PC-3 (cell line): ENCODE results near the gene MYO16. TPM values are rescaled to one million over a fixed set of nuclear protein-coding genes. Genes with fewer than 3 reads are reported as not detected.

ENCODE experiments used
- ATAC-seq: fragments of 200-7000 bp; cut with Tn5 transposase; 2 replicates; pipeline ENCODE4 v1.9.1; 2020; ENCODE audit warnings: mild to moderate bottlenecking, moderate library complexity
- BruUV-seq: library from RNA; stranded (reverse); fragments of 400-500 nt; replicated peaks from 2 replicates; lab custom pipeline; 2021; lab: Mats Ljungman, UMichigan
- CTCF ChIA-PET: fragments of 300-600 bp; sonication (Branson Sonifier 250); formaldehyde crosslinking; loops from one replicate; lab custom pipeline; 2022; ENCODE audit warnings: antibody characterized with exemption; lab: Charles Lee
- POLR2A ChIA-PET: fragments of 300-600 bp; sonication (Branson Sonifier 250); formaldehyde crosslinking; loops from one replicate; lab custom pipeline; 2022; ENCODE audit warnings: antibody characterized with exemption; ENCODE audit not compliant: unreplicated experiment; lab: Charles Lee
- DNase-seq: peaks from one replicate; pipeline ENCODE4 v3.0.0-alpha.2; 2015
- H2AFZ ChIP-seq: fragments of 300-600 bp; sonication (generic); 2 replicates; pipeline ENCODE4 v1.6.0; 2016; ENCODE audit warnings: antibody characterized with exemption, low read length
- H3F3A ChIP-seq: fragments of 300-600 bp; sonication (generic); one replicate; pipeline ENCODE4 v1.6.0; 2017; ENCODE audit warnings: antibody characterized with exemption, low read length, control low read depth, mild to moderate bottlenecking; ENCODE audit not compliant: unreplicated experiment
- H3K27ac ChIP-seq: fragments of 300-600 bp; sonication (generic); 2 replicates; pipeline ENCODE4 v1.5.1; 2016; ENCODE audit warnings: mild to moderate bottlenecking, low read length
- H3K27me3 ChIP-seq: fragments of 300-600 bp; sonication (generic); 2 replicates; pipeline ENCODE4 v1.6.1; 2016; ENCODE audit warnings: low read length, mixed read lengths
- H3K36me3 ChIP-seq: fragments of 300-600 bp; sonication (generic); 2 replicates; pipeline ENCODE4 v1.6.1; 2016; ENCODE audit warnings: low read depth, mixed run types, low read length, mixed read lengths
- H3K4me1 ChIP-seq: fragments of 300-600 bp; sonication (generic); 2 replicates; pipeline ENCODE4 v1.5.1; 2016; ENCODE audit warnings: low read length; ENCODE audit not compliant: insufficient read depth
- H3K4me2 ChIP-seq: fragments of 300-600 bp; sonication (generic); 2 replicates; pipeline ENCODE4 v1.6.0; 2016; ENCODE audit warnings: low read length
- H3K4me3 ChIP-seq: fragments of 300-600 bp; sonication (generic); 2 replicates; pipeline ENCODE4 v1.5.1; 2016; ENCODE audit warnings: mild to moderate bottlenecking, low read length, mixed read lengths
- H3K79me2 ChIP-seq: fragments of 300-600 bp; sonication (generic); 2 replicates; pipeline ENCODE4 v1.6.1; 2017; ENCODE audit warnings: low read length, mixed read lengths
- H3K9ac ChIP-seq: fragments of 300-600 bp; sonication (generic); 2 replicates; pipeline ENCODE4 v1.6.0; 2016; ENCODE audit warnings: mild to moderate bottlenecking, low read length
- H3K9me2 ChIP-seq: fragments of 300-600 bp; sonication (generic); replicated peaks from 2 replicates; pipeline ENCODE4 v1.6.1; 2016; ENCODE audit warnings: mixed run types, low read length, mixed read lengths
- H3K9me3 ChIP-seq: fragments of 300-600 bp; sonication (generic); 2 replicates; pipeline ENCODE4 v1.6.1; 2016; ENCODE audit warnings: low read length, mixed read lengths
- H4K20me1 ChIP-seq: fragments of 300-600 bp; sonication (generic); 2 replicates; pipeline ENCODE4 v1.6.1; 2016; ENCODE audit warnings: low read length, mixed read lengths
- CTCF ChIP-seq: fragments of 300-600 bp; sonication (generic); conservative IDR thresholded peaks from 2 replicates; pipeline ENCODE4 v1.5.1; 2017; ENCODE audit warnings: antibody characterized with exemption, low read depth, mild to moderate bottlenecking, low read length
- EZH2 ChIP-seq: fragments of 300-600 bp; sonication (generic); IDR thresholded peaks from one replicate; pipeline ENCODE4 v1.6.1; 2017; ENCODE audit warnings: antibody characterized with exemption, mild to moderate bottlenecking, low read length; ENCODE audit not compliant: unreplicated experiment
- EZH2phosphoT487 ChIP-seq: fragments of 300-600 bp; sonication (generic); IDR thresholded peaks from 2 replicates; pipeline ENCODE4 v1.6.1; 2018; ENCODE audit warnings: mild to moderate bottlenecking, antibody characterized with exemption, low read length, borderline replicate concordance
- intact Hi-C: fragments of 100-400 bp; cut with micrococcal nuclease; formaldehyde crosslinking; loops from 2 replicates; pipeline ENCODE4 v1.9.0; 2023
- total RNA-seq: library from RNA; depleted of rRNA; stranded (reverse); fragments of >200 nt; gene quantifications from 2 replicates; pipeline ENCODE4 v1.2.3, GENCODE V29; 2014

The MYO16 gene
- total RNA-seq, 1 experiment from 2014 or later = not detected

GRCh38 chr13:108674771-108675170 is 45.4 kb downstream of the MYO16 start:
- no peak for DNase-seq
- H3K36me3 ChIP-seq = no peaks in the 10 kb centered on the region
- no peaks in the 10 kb centered on the region for H3K9me3 ChIP-seq
- intact Hi-C loops = no loop called here
- H3K9ac ChIP-seq = no peak overlapping the region
- no peaks in the 10 kb centered on the region for H3K9me2 ChIP-seq
- ChIA-PET POLR2A (no interaction called here), CTCF (no interaction called here)
- no peak overlapping the region for H3K4me2 ChIP-seq
- no peak overlapping the region for H3K27ac ChIP-seq
- H3F3A ChIP-seq = no peaks in the 10 kb centered on the region
- no peak overlapping the region for H3K4me3 ChIP-seq
- no peak overlapping the region for H2AFZ ChIP-seq
- no peak for ATAC-seq
- H3K27me3 ChIP-seq = peaks cover 13% of the 10 kb centered on the region
- H3K4me1 ChIP-seq = no peaks in the 10 kb centered on the region
- no peaks in the 10 kb centered on the region for H4K20me1 ChIP-seq
- no peaks in the 10 kb centered on the region for H3K79me2 ChIP-seq
- BruUV-seq = no TSS peak
- no peak for TF ChIP-seq EZH2
- TF ChIP-seq CTCF = no peak
- no peak for TF ChIP-seq EZH2phosphoT487

GRCh38 chr13:108676620-108677019 is 47.2 kb downstream of the MYO16 start:
- no peak for ATAC-seq
- Histone ChIP-seq H3K4me1 (no peaks in the 10 kb centered on the region), H3K4me2 (no peak overlapping the region), H3K4me3 (no peak overlapping the region), H3K79me2 (no peaks in the 10 kb centered on the region), H3K9me3 (no peaks in the 10 kb centered on the region), H4K20me1 (no peaks in the 10 kb centered on the region), H3K27ac (no peak overlapping the region), H3F3A (no peaks in the 10 kb centered on the region), H3K27me3 (peaks cover 13% of the 10 kb centered on the region), H2AFZ (no peak overlapping the region), H3K9me2 (no peaks in the 10 kb centered on the region), H3K9ac (no peak overlapping the region), H3K36me3 (no peaks in the 10 kb centered on the region)
- BruUV-seq = no TSS peak
- ChIA-PET POLR2A (no interaction called here), CTCF (no interaction called here)
- no peak for TF ChIP-seq CTCF
- no peak for TF ChIP-seq EZH2
- TF ChIP-seq EZH2phosphoT487 = no peak
- no peak for DNase-seq
- intact Hi-C loops = no loop called here

DNA sequence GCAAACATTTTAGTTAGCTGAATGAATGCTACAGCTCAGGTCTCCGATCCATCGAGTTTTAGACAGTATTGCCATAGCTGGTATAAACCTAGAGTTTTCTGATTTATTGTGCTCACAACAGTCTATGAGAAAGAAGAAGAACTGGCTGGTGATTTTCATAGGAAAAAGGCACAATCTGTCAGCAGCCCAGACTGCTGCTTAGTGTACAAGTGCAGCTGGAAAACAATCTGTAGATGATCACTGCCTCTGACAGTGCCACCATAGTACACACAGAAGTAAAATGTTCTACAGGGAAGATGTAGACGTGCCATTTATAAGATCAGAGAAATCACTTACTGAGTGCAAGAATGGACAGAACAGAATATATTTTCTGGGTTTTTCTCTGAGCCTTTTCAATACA is 48.4 kb downstream of the MYO16 start:
- intact Hi-C loops = no loop called here
- Histone ChIP-seq H3K9me2 (no peaks in the 10 kb centered on the region), H3K27ac (no peak overlapping the region), H3K4me2 (no peak overlapping the region), H3K79me2 (no peaks in the 10 kb centered on the region), H3F3A (no peaks in the 10 kb centered on the region), H3K9ac (no peak overlapping the region), H4K20me1 (no peaks in the 10 kb centered on the region), H3K27me3 (peaks cover 13% of the 10 kb centered on the region), H3K9me3 (no peaks in the 10 kb centered on the region), H3K4me1 (no peaks in the 10 kb centered on the region), H3K4me3 (no peak overlapping the region), H3K36me3 (no peaks in the 10 kb centered on the region), H2AFZ (no peak overlapping the region)
- no TSS peak for BruUV-seq
- TF ChIP-seq EZH2 (no peak), CTCF (no peak), EZH2phosphoT487 (no peak)
- ATAC-seq = no peak
- ChIA-PET CTCF (no interaction called here), POLR2A (no interaction called here)
- no peak for DNase-seq
